Suppressor macrophage treated with lipopolysaccharide for 4 hours (primary cell): ENCODE data around the gene OR52A5.

Source experiments
- DNase-seq: peaks from one replicate; pipeline ENCODE4 v3.0.0-alpha.2; 2020

OR52A5 gene

GRCh38 chr11:5107285-5107684 lies 30.9 kb downstream of the OR52A5 start:
- no peak for DNase-seq

- DNase-seq, result no peak
Observed at GRCh38 chr11:5103066-5103465, 35.1 kb downstream of the OR52A5 start.

- DNase-seq, result no peak
Observed at GRCh38 chr11:5102246-5102645, 35.9 kb downstream of the OR52A5 start.

- DNase-seq, result no peak
Observed at GRCh38 chr11:5096011-5096410, 42.1 kb downstream of the OR52A5 start.

- DNase-seq, result no peak
Observed at GRCh38 chr11:5092821-5093585, 45.2 kb downstream of the OR52A5 start.

- no peak for DNase-seq
Observed at GRCh38 chr11:5090668-5091067, 47.5 kb downstream of the OR52A5 start.

GRCh38 chr11:5088556-5088955 lies 49.6 kb downstream of the OR52A5 start:
- no peak for DNase-seq

GRCh38 chr11:5083602-5084001 lies 54.6 kb downstream of the OR52A5 start:
- no peak for DNase-seq

- no peak for DNase-seq
Observed at GRCh38 chr11:5081405-5081804, 56.8 kb downstream of the OR52A5 start.
